ENCODE measurements around the gene LRMDA. TPM values are rescaled to one million over a fixed set of nuclear protein-coding genes. Genes with fewer than 3 reads are reported as not detected.

LRMDA gene
- total and polyA plus RNA-seq, 2 donors from 2014 or later: 23.2 to 48.6 TPM

- intact Hi-C loops (cut with DNase I): no loop called here
- no peaks in the 10 kb centered on the region for H3K9me3 ChIP-seq (ENCODE audit: control insufficient read depth in 2 of 3, insufficient read depth in 1 of 3, low read length in 3 of 3)
- FAIRE-seq: no peak
These were observed 563.1 kb downstream of the LRMDA start for GRCh38 chr10:75994357-75995040.

GRCh38 chr10:75995041-75995430 lies 563.6 kb downstream of the LRMDA start:
- no peaks in the 10 kb centered on the region for H3K9me3 ChIP-seq (ENCODE audit: control insufficient read depth in 2 of 3, insufficient read depth in 1 of 3, low read length in 3 of 3)
- H3K9ac ChIP-seq (ENCODE audit: low read length in 3 of 3): no peak overlapping the region
- TF ChIP-seq CTCF (IDR thresholded peaks at IDR 0.05; ENCODE audit: borderline replicate concordance, extremely low read depth, insufficient read depth): no peak
- H3K27ac ChIP-seq (ENCODE audit: low read depth in 2 of 2, low read length in 2 of 2): no peak overlapping the region
- no peaks in the 10 kb centered on the region for H3K27me3 ChIP-seq (ENCODE audit: control insufficient read depth, insufficient read depth, low read length)
- H3K4me1 ChIP-seq (ENCODE audit: control insufficient read depth in 2 of 3, insufficient read depth in 2 of 3, low read depth in 1 of 3, low read length in 3 of 3): no peaks in the 10 kb centered on the region
- no peaks in the 10 kb centered on the region for H3K36me3 ChIP-seq (ENCODE audit: control insufficient read depth in 2 of 3, insufficient read depth in 3 of 3, low read length in 3 of 3)
- no peak overlapping the region for H3K4me3 ChIP-seq (ENCODE audit: low read length in 3 of 3)
- intact Hi-C loops (cut with DNase I): no loop called here
- DNase-seq (no peak), FAIRE-seq (no peak)

More at GRCh38 chr10:75994357-75995040, 563.1 kb downstream of the LRMDA start:
- no peak for DNase-seq
- H3K27me3 ChIP-seq (ENCODE audit: control insufficient read depth, insufficient read depth, low read length): no peaks in the 10 kb centered on the region
- H3K4me1 ChIP-seq (ENCODE audit: control insufficient read depth in 2 of 3, insufficient read depth in 2 of 3, low read depth in 1 of 3, low read length in 3 of 3): no peaks in the 10 kb centered on the region
- H3K4me3 ChIP-seq (ENCODE audit: low read length in 3 of 3): no peak overlapping the region
- H3K9ac ChIP-seq (ENCODE audit: low read length in 3 of 3): no peak overlapping the region
- no peak for TF ChIP-seq CTCF (IDR thresholded peaks at IDR 0.05; ENCODE audit: borderline replicate concordance, extremely low read depth, insufficient read depth)
- no peak overlapping the region for H3K27ac ChIP-seq (ENCODE audit: low read depth in 2 of 2, low read length in 2 of 2)
- H3K36me3 ChIP-seq (ENCODE audit: control insufficient read depth in 2 of 3, insufficient read depth in 3 of 3, low read length in 3 of 3): no peaks in the 10 kb centered on the region

GRCh38 chr10:75995720-75996119 lies 564.3 kb downstream of the LRMDA start:
- Histone ChIP-seq H3K9me3 (ENCODE audit: control insufficient read depth in 2 of 3, insufficient read depth in 1 of 3, low read length in 3 of 3) (no peaks in the 10 kb centered on the region), H3K27ac (ENCODE audit: low read depth in 2 of 2, low read length in 2 of 2) (no peak overlapping the region), H3K4me3 (ENCODE audit: low read length in 3 of 3) (no peak overlapping the region), H3K4me1 (ENCODE audit: control insufficient read depth in 2 of 3, insufficient read depth in 2 of 3, low read depth in 1 of 3, low read length in 3 of 3) (no peaks in the 10 kb centered on the region), H3K27me3 (ENCODE audit: control insufficient read depth, insufficient read depth, low read length) (no peaks in the 10 kb centered on the region), H3K9ac (ENCODE audit: low read length in 3 of 3) (no peak overlapping the region), H3K36me3 (ENCODE audit: control insufficient read depth in 2 of 3, insufficient read depth in 3 of 3, low read length in 3 of 3) (no peaks in the 10 kb centered on the region)
- DNase-seq (no peak), FAIRE-seq (no peak)
- TF ChIP-seq CTCF (IDR thresholded peaks at IDR 0.05; ENCODE audit: borderline replicate concordance, extremely low read depth, insufficient read depth): no peak
- intact Hi-C loops (cut with DNase I): no loop called here

GRCh38 chr10:75999001-75999400 lies 567.6 kb downstream of the LRMDA start:
- Histone ChIP-seq H3K9ac (ENCODE audit: low read length in 3 of 3) (no peak overlapping the region), H3K27me3 (ENCODE audit: control insufficient read depth, insufficient read depth, low read length) (no peaks in the 10 kb centered on the region), H3K9me3 (ENCODE audit: control insufficient read depth in 2 of 3, insufficient read depth in 1 of 3, low read length in 3 of 3) (no peaks in the 10 kb centered on the region), H3K4me3 (ENCODE audit: low read length in 3 of 3) (no peak overlapping the region), H3K4me1 (ENCODE audit: control insufficient read depth in 2 of 3, insufficient read depth in 2 of 3, low read depth in 1 of 3, low read length in 3 of 3) (no peaks in the 10 kb centered on the region), H3K27ac (ENCODE audit: low read depth in 2 of 2, low read length in 2 of 2) (no peak overlapping the region), H3K36me3 (ENCODE audit: control insufficient read depth in 2 of 3, insufficient read depth in 3 of 3, low read length in 3 of 3) (no peaks in the 10 kb centered on the region)
- DNase-seq (no peak), FAIRE-seq (no peak)
- intact Hi-C loops (cut with DNase I): no loop called here
- no peak for TF ChIP-seq CTCF (IDR thresholded peaks at IDR 0.05; ENCODE audit: borderline replicate concordance, extremely low read depth, insufficient read depth)
